NCI-H1930 (cell line): Measurements from ENCODE around the gene ZNF532.

Source experiments
- DNase-seq, 2 experiments: peaks; one replicate each; lab custom pipeline; 2025; lab: John Stamatoyannopoulos, UW

Gene ZNF532

DNA sequence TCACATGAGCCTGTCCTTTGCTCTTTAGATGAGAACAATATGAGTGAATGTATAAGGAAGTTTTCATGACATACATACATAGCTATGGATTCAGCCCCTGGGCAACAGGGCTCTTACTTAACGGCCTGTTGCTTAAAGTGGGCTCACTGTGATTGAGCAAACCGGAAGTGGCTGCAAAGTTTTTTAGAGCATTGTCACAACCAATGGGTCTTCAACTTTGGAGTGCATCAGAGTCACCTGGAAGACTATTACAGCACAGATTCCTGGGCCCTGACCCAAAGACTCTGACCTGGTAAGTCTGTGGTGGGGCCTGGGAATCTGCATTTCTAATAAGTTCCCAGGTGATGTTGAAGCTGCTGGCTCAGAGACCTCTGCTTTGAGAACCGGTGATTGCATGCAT is 168.7 kb downstream of the ZNF532 start:
- no peak for DNase-seq

- DNase-seq = no peak
Measured at GRCh38 chr18:59033974-59034373, 169.3 kb downstream of the ZNF532 start.

DNA sequence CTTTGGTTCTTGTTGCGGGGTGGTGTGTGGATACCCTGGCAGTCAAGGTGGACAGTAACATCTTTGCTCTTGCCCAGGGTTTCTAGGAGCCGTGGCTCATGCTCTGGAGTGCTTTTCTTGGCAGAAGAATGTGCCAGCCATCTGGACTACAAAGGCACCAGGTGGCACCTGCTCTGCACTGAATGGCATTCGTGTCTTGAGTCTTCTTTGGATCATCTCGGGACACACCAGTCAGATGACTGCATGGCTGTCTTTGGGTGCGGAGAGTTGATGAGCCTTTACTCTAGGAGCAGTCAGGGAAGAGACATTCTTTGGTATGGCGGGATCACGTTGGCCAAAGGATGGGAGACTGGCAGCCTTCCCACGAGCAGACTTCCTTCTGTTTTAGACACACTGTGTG is 170.9 kb downstream of the ZNF532 start:
- no peak for DNase-seq
